ENCODE data around the gene RAD52.

Gene RAD52

GRCh38 chr12:967641-968040 lies 18.1 kb upstream of the RAD52 start:
- no peak overlapping the region for H3K4me3 ChIP-seq (ENCODE audit: low read depth, low read length)
- no peak for TF ChIP-seq CTCF (IDR thresholded peaks at IDR 0.05; ENCODE audit: low read depth, low read length)

- no peak overlapping the region for H3K4me3 ChIP-seq (ENCODE audit: low read depth, low read length)
- TF ChIP-seq CTCF (IDR thresholded peaks at IDR 0.05; ENCODE audit: low read depth, low read length) = no peak
Measured at GRCh38 chr12:966724-967123, 17.2 kb upstream of the RAD52 start.

DNA sequence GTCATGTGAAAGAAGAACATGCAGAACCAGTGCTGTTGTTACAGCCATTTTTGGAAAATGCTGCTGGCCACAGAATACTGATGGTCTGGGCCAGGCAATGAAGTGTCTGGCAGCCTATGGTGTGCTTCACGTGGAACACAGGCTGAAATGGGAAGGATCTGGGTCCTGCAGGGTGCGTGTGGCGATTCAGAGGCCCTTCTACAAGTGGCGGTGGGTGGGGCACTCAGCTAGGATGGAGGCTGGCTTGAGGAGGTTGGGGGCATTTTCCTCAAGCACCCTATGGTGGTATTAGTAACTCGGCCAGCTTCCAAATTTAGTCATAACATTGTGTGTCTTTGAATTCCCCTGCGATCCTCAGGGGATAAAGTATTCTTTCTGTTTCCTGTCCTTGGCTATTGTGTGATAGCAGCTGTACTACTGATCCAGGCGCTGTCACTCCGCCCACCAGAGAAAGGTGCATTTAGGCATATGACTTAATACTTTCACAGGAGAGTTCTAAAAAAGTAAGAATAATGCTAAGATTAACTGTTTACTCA lies 9.2 kb upstream of the RAD52 start:
- no peak for TF ChIP-seq CTCF (IDR thresholded peaks at IDR 0.05; ENCODE audit: low read depth, low read length)
- no peak overlapping the region for H3K4me3 ChIP-seq (ENCODE audit: low read depth, low read length)

DNA sequence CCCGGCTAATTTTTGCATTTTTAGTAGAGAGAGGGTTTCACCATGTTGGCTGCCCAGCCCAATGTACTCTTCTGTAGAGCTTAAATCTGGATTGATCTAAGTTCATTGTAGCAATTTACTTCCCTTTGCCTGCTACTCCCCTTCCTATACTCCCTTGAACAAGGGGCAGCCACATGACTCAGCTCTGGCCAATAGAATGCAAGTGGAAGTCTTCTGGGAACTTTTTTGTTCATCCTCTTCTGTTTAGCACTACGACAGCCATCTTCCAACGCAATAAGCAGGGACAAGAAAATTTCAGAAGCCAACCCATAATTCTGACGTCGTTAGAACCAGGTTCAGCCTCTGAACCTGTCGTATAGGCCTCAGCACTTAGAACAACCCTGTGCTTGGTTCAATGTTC lies 6.4 kb upstream of the RAD52 start:
- no peak overlapping the region for H3K4me3 ChIP-seq (ENCODE audit: low read depth, low read length)
- no peak for TF ChIP-seq CTCF (IDR thresholded peaks at IDR 0.05; ENCODE audit: low read depth, low read length)

DNA sequence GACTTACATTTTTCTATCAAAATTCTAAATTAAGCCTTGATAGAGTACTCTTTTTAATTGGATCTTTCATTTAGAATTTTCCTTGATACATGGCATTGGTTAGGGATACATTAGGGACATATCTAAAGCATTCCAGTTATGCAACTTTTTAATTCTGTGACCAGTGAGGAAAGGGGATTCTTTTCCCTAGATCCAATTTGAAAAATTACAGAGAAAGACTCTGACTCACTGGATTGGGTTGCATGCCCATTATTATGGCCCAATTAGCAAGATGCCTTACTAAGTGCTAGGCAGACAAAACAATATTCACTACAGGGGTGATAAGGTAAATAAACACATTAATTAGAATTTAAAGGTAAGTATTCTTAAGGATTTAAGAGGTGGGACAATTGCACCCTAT lies 5.2 kb upstream of the RAD52 start:
- no peak for TF ChIP-seq CTCF (IDR thresholded peaks at IDR 0.05; ENCODE audit: low read depth, low read length)
- no peak overlapping the region for H3K4me3 ChIP-seq (ENCODE audit: low read depth, low read length)

DNA sequence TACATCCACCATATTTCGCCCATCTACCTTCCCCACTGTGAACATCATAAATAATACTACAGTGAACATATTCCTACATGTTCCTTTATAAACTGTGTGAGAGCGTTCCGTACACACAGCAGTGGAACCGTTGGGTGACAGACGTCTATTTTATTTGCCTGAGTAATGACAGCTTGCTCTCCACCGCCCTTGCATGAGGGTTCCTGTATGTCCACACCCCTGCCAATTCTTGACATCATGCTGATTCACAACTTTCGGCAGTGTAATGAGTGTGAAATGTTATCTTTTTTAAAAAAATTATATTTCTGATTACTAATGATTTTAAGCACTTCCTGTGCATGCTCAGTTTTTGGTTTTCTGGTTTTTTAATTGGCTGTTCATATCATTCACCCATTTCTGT lies 4.3 kb upstream of the RAD52 start:
- no peak for TF ChIP-seq CTCF (IDR thresholded peaks at IDR 0.05; ENCODE audit: low read depth, low read length)
- no peak overlapping the region for H3K4me3 ChIP-seq (ENCODE audit: low read depth, low read length)

- no peak for TF ChIP-seq CTCF (IDR thresholded peaks at IDR 0.05; ENCODE audit: low read depth, low read length)
- H3K4me3 ChIP-seq (ENCODE audit: low read depth, low read length) = no peak overlapping the region
Measured at GRCh38 chr12:951176-951575, 1.7 kb upstream of the RAD52 start.
